RPMI8226 (cell line): ENCODE results near the gene ZNF804A.
A peak's percentile ranks its signal among the peaks of the same experiment; 100 is the strongest.
"Not testable (repeated sequence)": the region's sequence is repeated elsewhere in the genome, so short reads cannot be mapped to it uniquely, and the experiment has no call there.

Source experiments
- DNase-seq: peaks from one replicate; pipeline ENCODE4 v3.0.0-alpha.2; 2015

ZNF804A gene

GRCh38 chr2:184834699-184835397 is 236.5 kb downstream of the ZNF804A start:
- DNase-seq, result peak; percentile 15

GRCh38 chr2:184835398-184835715 is 237.0 kb downstream of the ZNF804A start:
- no peak for DNase-seq

DNA sequence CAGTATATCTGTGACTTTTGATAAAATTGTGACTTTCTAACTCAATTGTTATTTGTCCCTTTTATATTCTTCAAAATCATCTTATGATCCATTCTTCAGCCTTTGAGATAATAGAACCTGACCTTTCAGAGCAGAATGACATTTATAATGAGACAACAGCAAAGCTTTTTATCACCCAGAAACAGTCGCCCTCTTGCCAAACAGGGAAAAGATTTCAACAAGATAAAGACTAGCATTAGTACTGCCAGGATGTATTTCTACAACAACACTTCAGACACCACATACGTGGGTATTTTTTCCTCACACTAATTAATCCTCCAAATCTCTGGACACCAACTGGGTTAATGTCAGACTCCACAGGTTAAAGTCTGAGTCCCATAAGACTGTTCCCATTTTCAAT is 249.0 kb downstream of the ZNF804A start:
- DNase-seq, result no peak

DNA sequence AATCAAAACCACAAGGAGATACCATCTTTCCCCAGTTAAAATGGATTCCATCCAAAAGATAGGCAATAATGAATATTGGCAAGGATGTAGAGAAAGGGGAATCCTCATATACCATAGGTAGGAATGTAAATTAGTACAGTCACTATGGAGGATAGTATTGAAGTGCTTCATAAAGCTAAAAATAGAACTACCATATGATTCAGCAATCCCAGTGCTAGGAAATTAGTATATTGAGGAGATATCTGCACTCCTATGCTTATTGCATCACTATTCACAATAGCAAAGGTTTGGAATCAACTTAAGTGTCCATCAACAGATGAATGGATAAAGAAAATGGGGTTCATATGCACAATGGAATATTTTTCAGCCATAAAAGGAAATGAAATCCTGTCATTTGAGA is 251.2 kb downstream of the ZNF804A start:
- no peak for DNase-seq

- DNase-seq, result no peak
Observed at GRCh38 chr2:184851576-184851975, 253.2 kb downstream of the ZNF804A start.

GRCh38 chr2:184859187-184859586 is 260.9 kb downstream of the ZNF804A start:
- DNase-seq, result no peak

- DNase-seq, result no peak
Observed at GRCh38 chr2:184860744-184861143, 262.4 kb downstream of the ZNF804A start.

DNA sequence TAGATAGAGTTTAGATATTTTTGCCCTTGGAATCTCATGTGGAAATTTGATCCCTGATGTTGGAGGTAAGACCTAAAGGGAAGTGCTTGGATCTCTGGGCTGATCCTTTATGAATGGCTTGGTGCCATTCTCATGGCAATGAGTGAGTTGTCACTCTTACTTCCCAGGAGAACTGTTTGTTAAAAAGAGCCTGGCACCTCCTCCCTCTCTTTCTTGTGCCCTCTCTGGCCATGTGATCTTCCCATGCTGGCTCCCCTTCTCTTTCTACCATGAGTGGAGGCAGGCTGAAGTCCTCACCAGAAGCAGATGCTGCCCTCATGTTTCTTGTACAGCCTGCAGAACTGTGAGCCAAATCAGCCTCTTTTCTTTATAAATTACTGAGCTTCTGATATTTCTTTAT is 276.9 kb downstream of the ZNF804A start:
- no peak for DNase-seq

GRCh38 chr2:184875911-184876310 is 277.6 kb downstream of the ZNF804A start:
- DNase-seq, result no peak

- no peak for DNase-seq
Observed at GRCh38 chr2:184877909-184878308, 279.6 kb downstream of the ZNF804A start.

DNA sequence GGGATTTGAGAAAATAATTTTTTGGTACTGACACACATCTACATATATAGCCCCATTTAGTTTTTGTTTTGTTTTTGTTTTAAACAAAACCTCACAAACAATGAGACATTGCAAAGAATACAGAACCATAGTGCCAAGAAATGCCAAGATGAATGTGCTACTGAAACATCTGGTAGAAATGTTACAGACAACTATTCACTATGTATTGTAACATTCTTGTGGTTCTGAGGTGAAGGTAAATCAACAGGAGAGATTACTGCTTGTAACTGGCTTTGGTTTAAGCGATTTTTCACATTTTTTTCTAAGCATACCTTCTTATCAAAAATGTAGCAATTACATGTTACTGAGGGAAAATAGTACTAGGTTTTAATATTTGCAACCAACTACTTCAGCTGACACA is 281.3 kb downstream of the ZNF804A start:
- DNase-seq, result no peak

GRCh38 chr2:184886585-184886984 is 288.3 kb downstream of the ZNF804A start:
- DNase-seq, result not testable (repeated sequence)

- DNase-seq, result no peak
Observed at GRCh38 chr2:184890311-184890710, 292.0 kb downstream of the ZNF804A start.

- no peak for DNase-seq
Observed at GRCh38 chr2:184904991-184905390, 306.7 kb downstream of the ZNF804A start.

DNA sequence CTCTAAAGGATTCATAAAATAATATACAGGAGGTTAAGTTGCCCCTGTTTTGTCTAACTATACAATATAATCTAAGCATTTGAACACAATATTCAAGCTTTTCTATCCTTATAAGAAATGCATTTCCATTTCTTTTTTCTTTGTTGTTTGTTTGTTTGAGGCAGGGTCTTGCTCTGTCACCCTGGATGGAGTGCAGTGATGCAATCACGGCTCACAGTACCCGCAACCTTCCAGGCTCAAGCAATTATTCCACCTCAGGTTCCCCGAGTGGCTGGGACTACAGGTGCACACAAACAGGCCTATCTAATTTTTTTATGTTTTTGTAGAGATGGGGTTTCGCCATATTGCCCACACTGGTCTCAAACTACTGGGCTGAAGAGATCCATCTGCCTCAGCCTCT is 307.8 kb downstream of the ZNF804A start:
- DNase-seq, result no peak

DNA sequence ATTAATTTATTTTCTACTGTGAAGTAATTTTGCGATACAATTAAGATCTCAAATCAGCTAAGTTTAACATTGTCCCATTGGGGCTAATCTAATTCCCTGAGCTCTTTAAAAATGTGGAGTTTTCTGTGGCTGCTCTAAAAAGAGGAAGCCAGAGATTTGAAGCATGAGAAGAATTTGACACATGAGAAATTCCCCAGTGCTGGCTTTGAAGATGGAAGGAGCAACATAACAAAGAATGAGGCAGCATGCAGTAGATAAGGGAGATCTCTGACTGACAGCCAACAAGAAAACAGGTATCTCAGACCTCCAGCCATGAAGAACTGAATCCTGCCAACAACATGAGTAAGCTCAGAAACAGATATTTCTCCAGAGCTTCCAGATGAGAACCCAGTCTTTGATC is 308.4 kb downstream of the ZNF804A start:
- no peak for DNase-seq

DNA sequence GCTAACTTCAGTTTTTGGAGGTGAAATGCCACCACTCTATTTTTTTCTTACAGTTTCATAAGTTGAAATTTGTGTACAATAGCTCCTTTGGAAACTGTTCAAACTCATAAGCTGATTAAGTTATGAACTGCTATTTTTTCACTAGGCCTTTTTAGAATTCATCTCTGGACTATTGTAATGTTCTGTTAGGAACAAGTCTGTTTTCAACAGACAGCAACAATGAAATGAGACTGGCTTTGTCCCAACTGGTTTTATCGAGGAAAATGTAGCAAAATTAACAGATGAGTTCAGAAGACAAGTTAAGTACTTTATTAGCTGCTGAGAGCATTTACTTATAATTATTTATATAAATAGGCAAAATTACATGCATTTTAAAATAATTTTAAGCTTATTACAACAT is 310.6 kb downstream of the ZNF804A start:
- no peak for DNase-seq

GRCh38 chr2:184920451-184920965 is 322.2 kb downstream of the ZNF804A start:
- DNase-seq, result no peak

GRCh38 chr2:184921676-184922075 is 323.3 kb downstream of the ZNF804A start:
- DNase-seq, result no peak

DNA sequence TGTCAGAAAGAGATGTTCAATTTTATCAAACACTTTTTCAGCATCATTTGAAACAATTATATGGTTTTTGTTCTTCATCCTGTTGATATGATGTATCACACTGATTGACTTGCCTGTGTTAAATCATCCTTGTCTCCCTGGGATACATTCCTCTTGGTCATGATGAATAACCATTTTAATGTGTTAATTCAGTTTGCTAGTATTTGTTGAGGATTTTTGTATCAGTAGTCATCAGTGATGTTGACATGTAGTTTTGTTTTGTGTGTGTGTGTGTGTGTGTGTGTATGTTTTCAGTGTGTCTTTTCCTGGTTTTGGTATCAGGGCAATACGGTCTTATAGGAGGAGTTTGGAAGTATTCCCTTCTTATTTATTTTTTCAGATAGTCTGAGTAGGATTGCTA is 325.4 kb downstream of the ZNF804A start:
- no peak for DNase-seq

DNA sequence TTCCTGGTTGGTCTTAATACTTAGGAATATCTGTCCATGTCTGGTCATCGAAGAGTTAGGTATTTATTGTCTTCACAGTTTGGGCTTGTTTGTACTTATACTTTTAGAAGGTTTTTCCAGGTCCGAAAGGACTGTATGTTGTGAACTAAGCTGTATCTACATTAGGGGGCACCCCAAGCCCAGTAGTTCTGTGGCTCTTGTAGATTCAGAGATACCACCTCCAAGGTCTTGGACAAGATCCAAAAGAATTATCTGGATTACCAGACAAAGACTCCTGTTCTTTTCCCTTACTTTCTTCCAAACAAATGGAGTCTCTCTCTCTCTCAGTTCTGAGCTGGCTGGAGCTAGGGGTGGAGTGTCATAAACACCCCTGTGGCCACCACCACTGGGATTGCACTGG is 328.7 kb downstream of the ZNF804A start:
- no peak for DNase-seq

GRCh38 chr2:184936761-184937160 is 338.4 kb downstream of the ZNF804A start:
- DNase-seq, result no peak

DNA sequence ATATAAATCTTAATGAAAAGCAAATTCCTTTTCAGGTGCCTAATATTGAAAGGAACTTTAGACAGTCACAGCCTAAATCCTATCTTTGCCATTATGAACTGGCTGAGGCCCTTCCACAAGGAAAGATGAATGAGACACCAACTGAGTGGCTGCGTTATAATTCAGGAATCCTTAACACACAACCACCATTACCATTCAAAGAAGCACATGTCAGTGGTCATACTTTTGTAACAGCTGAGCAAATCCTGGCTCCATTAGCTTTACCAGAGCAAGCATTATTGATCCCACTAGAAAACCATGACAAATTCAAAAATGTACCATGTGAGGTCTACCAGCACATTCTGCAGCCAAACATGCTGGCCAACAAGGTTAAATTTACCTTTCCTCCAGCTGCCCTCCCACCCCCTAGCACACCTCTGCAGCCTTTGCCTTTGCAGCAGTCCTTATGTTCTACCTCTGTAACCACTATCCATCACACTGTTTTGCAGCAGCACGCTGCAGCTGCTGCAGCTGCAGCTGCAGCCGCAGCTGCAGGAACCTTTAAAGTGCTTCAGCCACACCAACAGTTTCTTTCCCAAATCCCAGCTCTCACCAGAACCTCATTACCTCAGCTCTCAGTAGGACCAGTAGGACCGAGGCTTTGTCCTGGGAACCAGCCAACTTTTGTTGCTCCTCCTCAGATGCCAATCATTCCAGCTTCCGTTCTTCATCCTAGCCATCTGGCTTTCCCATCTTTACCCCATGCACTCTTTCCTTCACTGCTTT is 340.1 kb downstream of the ZNF804A start:
- DNase-seq, result no peak

DNA sequence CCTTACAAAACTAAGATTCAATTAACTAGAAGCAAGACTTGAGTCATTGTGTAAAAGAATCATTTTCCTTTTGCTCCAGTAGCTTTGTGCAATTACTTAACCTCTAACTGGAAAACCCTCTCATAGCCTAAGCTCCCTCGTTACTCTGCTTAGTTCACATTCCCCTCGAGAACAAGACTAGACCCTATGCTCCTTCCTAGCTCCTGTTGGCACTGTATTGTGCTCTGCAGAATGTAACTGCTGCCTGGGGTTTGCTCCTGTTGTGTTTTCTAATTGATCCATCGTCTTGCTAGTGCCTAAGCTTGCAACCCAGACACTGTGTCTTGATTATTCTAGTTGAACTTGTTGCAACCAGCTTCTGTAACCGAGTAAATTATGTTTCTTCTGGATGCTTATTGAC is 347.0 kb downstream of the ZNF804A start:
- DNase-seq, result no peak

DNA sequence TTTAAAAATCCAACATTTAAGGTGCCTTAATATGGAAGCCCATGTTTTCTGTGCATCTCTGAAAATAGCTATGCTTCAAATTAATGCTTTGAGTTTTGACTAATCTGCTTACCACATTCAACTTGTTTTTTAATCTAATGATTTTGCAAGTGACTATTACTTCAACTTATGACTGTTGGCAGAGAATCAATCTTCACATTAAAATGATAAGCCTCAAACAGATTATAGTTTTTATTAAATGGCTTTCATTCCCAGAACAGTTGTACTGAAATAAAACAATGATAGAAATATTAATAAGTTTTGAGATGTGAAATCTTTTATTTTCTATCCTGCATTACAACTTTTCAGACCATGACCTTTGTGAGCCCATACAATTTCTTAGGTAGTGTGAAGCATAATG is 347.5 kb downstream of the ZNF804A start:
- DNase-seq, result no peak
